GM18508 (cell line): ENCODE data around the gene MDM1.

Source experiments
- ATAC-seq: cut with Tn5 transposase; IDR thresholded peaks from one replicate; pipeline ENCODE4 v1.9.1; 2021; ENCODE audit warnings: moderate number of reproducible peaks; ENCODE audit not compliant: insufficient read depth, unreplicated experiment

Gene MDM1

DNA sequence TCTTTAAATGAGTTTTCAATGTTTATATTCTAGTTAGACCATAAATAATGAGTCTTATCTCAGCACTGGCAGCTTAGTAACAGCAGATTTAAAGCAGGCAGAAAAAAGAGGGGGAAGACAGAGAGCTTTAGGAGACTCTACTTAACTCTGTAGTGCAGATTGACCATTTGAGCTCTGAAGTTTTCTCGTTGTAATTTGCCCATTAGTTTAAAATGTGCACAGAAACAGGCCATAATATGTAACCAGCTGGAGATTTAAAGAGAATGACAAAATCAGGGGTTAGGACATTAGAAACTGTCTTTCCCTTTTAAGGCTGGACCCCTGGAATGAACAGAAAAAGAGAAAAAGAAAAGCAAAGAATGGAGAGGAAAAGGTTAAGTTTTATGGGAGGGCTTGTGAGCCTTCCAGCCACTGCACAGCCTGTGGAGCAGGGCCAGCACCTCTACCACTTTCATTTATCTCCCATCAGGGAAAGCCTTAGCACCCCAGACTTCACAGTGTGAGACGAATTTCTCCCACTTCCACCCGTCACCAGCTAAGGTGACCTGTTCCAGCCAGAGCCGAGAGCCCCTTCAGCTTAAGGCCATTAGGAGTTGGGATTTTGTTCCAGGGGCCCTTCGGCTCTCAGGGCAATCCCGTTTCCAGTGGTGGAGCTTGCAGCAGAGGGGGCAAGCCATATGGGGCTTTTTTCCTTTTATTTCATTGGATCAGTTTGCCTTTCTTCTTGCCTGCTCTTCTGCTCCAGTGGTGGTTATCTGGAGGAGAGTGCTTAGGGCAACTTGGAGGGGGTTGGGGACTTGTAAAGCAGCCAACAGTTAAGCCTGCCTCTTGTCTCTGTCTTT, 86.8 kb downstream of the MDM1 start:
- ATAC-seq, result no peak
